Panc1 (cell line): ENCODE data around the gene KAZN.

Experiments used
- CTCF ChIP-seq: fragments of 450-650 bp; IDR thresholded peaks from 2 replicates; pipeline ENCODE4 v1.5.1; 2017; ENCODE audit warnings: mild to moderate bottlenecking
- POLR2AphosphoS5 ChIP-seq: IDR thresholded peaks from 2 replicates; pipeline ENCODE4 v1.6.1; 2012; ENCODE audit warnings: mild to moderate bottlenecking, low read depth, low read length, moderate library complexity
- REST ChIP-seq, 2 experiments: IDR thresholded peaks; 2 replicates each; pipeline ENCODE4 v1.6.1; 2011 to 2012; ENCODE audit warnings: low read depth in 2 of 2, control low read depth in 1 of 2, low read length in 1 of 2, mild to moderate bottlenecking in 1 of 2, moderate library complexity in 1 of 2; ENCODE audit not compliant: insufficient read depth in 1 of 2
- TCF7L2 ChIP-seq: IDR thresholded peaks from 2 replicates; pipeline ENCODE4 v1.6.1; 2011; ENCODE audit warnings: mild to moderate bottlenecking, low read depth, low read length, inconsistent platforms

GRCh38 chr1:14630986-14631385, 32.5 kb downstream of the KAZN start:
- TF ChIP-seq TCF7L2 (no peak), CTCF (no peak), POLR2AphosphoS5 (no peak), REST (IDR thresholded peaks at IDR 0.05; ENCODE audit: insufficient read depth in 1 of 2, low read depth in 2 of 2, low read length in 1 of 2) (no peak)
